Dermis blood vessel endothelial cell (primary cell): ENCODE data around the gene PCYT1B. TPM values are rescaled to one million over a fixed set of nuclear protein-coding genes. Genes with fewer than 3 reads are reported as not detected.
A peak's percentile ranks its signal among the peaks of the same experiment; 100 is the strongest.
"Not testable (repeated sequence)": the region's sequence is repeated elsewhere in the genome, so short reads cannot be mapped to it uniquely, and the experiment has no call there.

Source experiments
- DNase-seq: peaks from one replicate; pipeline ENCODE4 v3.0.0; 2010
- total RNA-seq: library from RNA; depleted of rRNA; stranded (reverse); fragments of >200 nt; gene quantifications from 2 replicates; pipeline ENCODE4 v1.2.3, GENCODE V29; 2014

PCYT1B gene
- under 0.01 and 0.19 TPM in 2 replicates for total RNA-seq

DNA sequence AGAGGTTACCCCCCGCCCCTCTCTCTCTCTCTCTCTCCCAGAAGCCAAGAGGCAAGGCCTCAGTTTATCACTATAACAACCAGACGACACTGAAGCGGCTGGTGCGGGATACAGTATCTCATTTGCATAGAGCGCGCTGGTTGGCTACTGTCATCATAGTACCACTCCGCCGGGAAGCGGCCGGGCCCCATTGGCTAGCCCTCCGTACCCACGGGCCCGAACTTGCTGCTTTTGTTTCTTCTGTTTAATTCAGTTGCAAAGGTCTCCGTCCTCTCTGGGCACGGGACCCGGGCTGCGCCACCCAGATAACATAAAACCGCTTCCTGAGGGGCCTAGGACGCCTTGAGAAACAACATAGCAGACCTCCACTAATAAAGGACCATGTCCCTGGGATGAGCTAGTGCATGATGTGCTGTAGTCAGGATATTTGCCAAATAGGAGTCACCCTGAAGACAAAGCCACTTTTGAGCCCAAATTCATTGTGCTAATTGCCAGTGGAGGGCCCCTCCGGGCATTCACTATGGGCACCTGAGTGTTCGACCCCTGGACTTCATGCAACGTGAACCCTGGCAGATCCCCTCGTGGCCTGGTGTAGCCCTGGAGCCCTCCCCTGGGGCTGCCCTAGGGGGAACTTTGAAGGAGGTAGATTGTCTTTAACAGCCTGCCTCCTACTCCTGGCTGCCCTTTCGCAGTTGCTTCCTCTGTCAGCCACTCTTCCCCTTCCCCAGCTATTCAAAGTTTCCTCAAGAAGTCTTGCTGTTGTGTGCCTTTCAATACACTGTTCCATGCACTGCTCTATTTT is at the start of gene PCYT1B:
TSS of gene PCYT1B (minus strand) at position 91 of the 802 bp plus-strand sequence. CDS start 242 bp downstream, outside the sequence.
- peak; percentile 55 for DNase-seq

DNA sequence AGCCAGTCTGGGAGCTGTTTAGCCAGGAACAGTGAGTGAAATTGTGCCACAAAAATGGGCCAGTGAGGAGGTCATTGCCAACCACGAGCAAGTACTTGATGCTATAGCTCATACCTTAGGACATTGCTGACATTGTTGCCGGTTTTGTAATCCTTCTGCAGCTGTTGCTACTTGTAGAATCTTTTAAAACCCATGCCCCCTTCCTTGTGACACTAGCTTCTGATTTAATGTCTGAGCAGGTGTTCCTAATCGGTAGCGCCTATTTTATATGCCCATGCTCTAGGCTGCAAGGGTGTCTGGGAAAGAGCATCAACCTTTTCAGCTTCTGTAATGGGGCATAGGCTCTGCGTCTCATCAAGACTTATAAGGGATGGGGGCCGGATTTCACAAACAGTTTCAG is 49.1 kb upstream of the PCYT1B start:
- DNase-seq = no peak

DNA sequence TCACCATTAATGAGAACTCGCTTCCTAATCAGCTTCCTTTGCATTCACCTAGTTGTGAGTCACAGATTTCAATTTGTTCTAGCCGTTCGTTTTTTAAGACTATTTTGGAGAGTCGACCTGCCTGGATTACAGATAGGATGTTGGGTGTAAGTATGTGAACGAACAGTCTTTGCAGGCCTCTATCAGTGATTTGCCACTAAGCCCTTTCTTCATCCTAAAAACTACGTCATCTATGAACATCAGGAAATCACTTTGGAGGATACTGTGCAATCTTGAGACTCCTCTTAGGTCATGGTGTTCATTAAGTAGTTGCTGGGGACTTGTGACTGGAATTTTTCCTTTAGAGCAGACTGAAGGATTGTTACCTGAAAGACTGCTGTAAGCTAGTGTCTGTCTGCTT is 47.7 kb upstream of the PCYT1B start:
- DNase-seq = peak; percentile 22

DNA sequence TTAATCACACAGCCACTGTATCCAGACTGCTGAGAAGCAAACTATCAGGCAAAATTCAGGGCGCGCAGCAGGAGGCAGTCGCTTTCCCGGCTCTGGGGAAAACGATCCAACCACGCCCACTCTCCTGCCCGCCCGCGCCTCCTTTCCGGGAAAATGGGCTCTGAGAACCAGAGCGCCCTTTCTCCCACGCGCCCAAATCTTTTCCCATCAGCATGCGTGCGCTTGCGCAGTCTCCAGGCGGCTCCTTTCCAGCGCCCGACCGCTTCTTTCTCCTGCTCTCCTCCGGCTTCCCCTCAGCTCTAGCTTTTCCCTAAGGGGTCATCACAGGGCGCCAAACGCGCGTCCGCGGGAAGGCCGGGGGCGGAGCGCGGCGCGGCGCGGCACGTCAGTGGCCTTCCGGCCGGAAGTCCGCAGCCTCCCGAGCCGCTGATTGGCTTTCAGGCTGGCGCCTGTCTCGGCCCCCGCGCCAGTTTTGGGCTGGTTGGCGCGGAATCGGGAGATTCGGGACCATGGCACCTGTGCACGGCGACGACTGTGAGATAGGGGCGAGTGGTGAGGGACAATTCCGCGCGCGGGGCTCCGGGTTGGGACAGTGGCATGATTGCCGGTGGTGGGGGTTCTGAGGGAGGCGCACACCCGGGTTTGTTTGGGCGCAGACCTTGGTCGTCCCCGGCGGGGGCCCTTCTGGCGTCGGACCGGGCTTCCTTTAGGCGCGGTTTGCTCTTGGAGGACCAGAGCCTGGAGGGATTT is 46.5 kb upstream of the PCYT1B start, which contains the start of gene POLA1:
TSS of gene POLA1 (plus strand) at position 466 of the 750 bp plus-strand sequence. CDS start at position 510, 44 bp downstream.
- peak; percentile 95 for DNase-seq

DNA sequence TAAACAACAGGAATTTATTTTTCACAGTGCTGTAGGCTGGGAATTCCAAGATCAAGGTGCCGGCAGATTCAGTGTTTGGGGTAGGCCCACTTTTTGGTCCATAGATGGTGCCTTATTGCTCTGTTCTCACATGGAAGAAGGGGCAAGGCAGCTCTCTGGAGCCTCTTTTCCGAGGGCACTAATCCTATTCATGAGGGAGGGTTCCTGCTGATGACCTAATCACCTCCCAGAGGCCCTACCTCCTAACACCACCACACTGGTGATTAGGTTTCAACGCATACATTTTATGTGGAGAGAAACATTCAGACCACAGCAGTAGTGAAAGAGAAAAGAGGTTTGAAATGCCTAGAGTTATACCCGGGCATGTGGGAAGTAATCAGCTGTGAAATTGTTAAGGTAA is 45.2 kb upstream of the PCYT1B start:
- no peak for DNase-seq

DNA sequence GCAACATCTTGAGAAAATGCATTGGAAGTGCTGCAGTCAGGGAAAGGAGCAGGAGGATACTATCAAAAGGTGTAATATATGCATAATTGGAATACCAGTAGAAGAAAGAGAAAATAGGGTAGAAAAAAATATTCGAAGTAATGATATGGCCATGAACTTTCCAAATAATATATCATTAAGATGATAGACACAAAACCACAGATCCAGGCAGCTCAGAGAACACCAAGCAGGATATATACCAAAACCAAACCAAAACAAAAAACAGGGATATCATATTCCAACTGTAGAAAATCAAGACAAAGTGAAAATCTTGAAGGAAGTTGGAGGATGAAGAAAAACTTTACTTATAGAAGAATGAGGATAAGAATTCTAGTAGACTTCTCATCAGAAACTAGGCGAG is 36.9 kb upstream of the PCYT1B start:
- DNase-seq = no peak

DNA sequence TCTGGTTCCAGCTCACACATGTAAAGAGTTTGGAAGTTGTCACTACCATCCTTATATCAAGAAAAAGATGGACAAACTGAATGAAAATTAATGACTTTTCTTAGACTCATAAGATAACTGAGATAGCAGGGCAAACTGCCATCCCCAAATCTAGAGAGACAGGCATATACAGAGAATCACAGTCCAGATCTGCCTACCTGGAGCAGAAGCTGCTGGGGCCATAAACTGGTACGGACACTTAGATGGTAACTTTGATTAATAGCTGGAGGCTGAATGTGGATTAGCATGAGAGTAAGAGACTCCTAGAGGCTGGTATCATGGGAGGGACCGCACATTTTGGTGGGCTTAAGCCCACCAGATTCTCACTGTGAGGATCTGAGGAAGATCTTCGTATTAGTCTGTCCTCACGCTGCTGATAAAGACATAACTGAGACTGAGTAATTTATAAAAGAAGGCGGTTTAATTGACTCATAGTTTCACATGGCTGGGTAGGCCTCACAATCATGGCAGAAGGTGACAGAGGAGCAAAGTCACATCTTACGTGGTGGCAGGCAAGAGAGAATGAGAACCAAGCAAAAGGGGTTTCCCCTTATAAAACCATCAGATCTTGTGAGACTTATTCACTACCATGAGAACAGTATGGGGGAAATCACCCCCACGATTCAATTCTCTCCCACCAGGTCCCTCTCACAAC is 35.7 kb upstream of the PCYT1B start:
- no peak for DNase-seq

DNA sequence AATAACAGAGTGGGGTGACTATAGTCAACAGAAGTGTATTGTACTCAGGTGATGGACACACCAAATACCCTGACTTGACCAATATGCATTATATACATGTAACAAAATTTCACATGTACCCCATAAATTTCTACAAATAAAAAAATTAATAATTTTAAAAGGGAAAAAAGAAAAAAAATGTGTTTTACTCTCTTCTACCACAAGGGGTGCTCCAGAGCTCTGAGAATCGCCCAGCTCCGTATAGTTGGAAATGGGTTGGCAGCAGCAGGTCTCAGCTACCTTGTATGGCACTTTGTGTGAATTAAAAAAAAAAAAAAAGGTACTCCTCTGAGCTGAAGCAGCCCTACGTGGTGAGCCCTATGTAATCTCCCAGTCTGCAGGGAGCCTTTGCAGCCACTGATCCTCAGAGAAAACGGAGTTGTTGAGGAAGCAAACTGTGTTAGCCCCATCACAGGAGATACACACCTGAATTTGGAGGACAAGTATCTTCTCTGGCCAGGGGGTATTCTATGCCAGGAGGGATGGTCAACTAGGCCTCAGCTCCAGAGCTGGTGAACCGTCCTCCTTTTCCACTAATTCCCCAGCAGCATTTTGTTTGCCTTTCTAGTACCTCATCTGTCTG is 29.4 kb upstream of the PCYT1B start:
- peak; percentile 23 for DNase-seq

DNA sequence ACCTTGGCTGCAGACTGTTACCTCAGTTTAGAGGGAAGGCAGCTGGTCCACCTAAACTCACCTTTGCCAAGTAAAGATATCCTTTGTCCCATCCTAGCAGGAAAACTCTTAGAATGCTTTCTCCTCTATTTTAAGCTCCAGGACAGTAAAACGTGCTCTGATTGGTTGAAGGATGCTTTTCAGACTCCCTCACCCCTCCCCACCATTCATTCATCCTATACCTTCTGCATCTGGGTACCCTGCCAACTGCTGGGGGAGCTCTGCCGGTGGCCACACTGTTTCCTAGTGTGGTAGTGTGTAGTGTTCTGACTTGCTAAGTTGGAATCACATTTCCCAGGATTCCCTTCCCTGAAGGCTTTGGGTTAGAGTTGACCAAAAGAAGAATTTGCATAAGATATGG is 26.3 kb upstream of the PCYT1B start:
- no peak for DNase-seq

DNA sequence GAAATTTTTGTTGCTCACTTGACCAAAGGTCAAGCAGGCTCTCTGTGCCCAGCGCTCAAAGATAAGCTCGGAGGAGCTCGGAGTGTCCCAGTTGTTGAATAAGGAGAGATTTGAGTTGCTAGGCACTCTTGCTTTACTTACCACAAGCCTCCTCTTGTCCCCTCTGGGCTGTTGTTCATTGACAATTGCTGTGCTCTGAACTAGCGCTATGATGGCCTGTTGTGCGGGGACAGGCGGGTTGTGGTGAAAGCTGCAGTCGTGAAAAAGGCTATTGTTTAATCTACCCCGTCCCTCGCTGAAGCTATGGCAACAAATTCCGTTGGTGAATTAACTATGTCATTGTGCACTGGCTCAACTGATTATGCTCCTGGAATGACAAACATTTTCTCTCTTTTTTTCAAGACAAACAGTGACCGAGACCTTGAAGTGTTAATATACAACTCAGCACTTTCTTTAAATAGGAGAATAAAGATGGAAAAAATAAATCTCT is 25.6 kb upstream of the PCYT1B start:
- no peak for DNase-seq

DNA sequence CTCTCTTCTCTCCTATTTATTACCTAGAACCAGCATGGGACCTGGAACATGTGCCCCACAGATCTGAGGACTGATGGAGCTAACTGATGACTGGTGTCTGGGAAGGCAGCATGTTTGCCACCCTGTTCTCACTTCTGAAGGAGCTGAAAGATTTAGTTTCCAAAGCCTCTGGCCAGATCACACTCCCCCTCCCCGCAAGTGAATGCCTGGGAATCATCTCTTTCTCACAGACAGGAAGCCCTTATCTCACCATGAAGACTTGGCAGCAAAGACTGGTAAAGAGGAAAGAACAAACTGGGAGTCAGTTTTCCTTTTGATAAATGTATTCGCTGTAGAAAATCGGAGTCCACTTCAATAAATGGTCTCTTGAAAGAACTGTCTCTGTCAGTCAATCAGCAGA is 21.0 kb upstream of the PCYT1B start:
- no peak for DNase-seq

DNA sequence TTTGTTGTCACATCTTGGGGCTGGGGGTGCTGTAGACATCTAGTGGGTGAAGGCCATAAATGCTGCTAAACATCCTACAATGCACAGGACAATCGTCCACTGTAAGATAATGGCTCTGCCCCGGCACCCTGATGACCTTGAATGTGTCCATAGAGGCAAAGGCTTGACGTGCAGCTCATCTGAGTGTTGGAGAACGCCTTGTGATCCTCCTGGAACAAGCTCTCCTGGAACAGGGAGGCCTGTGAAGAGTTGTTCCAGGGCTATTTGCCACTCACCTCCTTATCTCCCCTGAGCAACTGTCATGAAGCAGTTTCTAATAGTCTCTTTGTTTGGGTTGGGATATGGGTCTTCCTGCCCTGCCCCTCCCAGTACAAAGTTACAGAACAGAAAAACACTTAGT is 15.2 kb upstream of the PCYT1B start:
- no peak for DNase-seq

DNA sequence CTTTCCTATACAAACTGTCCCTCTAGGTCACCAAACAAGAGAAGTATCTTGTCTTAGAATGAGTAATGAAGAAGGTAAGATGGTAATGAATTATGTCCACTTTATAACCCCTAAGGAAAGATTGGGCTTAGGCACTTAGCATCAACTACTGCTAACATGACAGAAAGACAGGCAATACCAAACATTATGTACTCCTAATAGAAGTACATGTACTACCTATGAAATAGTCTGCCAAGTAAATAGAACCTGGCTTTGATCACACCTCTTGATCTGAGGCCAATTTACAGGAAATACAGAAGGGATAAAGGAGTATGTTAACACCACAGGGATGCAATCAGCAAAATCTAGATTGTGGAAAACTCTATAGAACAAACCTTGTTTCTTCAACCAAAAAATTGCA is 14.1 kb upstream of the PCYT1B start:
- no peak for DNase-seq

DNA sequence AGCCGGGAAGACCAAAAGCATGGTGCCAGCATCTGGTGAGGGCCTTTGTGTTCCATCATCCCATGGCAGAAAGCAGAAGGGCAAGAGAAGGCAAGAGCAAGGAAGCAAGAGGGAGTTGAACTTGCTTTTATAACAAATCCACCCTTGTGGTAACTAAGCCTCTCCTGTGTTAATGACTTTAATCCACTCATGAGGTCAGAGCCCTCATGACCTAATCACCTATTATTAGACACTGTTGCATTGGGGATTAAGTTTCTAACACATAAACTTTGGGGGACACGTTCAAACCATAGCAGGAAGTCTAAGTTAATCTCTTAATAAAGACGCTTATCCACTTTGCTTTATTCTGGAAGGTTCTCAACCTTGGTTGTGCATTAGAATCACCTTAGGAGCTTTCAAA is 12.5 kb upstream of the PCYT1B start:
- no peak for DNase-seq

DNA sequence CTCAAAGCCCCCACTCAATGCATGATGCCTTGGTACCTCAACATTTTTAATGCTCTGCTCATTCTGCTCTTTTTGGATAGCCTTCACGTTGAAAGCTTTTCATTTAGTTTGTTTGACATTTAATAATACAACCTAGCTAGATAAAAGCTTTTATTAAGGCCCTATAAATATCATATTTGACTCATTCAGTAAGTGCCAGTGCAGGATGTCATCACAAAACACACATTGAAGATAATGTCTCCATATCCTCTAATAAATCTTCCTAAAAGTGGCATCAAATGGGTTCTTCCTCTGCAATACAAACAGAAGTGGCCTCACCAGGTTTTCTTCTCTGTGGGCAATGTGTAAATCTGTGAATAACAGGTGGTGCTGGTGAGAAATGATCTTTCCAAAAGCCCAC is 12.0 kb upstream of the PCYT1B start:
- no peak for DNase-seq

DNA sequence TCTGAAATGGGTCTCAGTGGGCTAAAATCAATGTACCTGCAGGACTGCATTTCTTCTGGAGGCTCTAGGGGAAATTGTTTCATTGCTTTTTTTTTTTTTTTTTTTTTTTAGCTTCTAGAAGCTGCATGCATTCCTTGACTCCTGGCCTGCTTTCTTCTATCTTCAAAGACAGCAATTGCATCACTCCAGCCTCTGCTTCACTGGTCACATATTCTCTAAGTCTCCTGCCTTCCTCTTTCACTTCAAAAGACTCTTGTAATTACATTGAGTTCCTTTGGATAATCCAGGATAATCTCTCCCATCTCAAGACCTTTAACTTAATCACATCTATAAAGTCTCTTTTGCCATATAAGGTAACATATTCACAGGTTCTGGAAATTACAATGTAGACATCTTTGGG is 11.3 kb upstream of the PCYT1B start:
- no peak for DNase-seq

DNA sequence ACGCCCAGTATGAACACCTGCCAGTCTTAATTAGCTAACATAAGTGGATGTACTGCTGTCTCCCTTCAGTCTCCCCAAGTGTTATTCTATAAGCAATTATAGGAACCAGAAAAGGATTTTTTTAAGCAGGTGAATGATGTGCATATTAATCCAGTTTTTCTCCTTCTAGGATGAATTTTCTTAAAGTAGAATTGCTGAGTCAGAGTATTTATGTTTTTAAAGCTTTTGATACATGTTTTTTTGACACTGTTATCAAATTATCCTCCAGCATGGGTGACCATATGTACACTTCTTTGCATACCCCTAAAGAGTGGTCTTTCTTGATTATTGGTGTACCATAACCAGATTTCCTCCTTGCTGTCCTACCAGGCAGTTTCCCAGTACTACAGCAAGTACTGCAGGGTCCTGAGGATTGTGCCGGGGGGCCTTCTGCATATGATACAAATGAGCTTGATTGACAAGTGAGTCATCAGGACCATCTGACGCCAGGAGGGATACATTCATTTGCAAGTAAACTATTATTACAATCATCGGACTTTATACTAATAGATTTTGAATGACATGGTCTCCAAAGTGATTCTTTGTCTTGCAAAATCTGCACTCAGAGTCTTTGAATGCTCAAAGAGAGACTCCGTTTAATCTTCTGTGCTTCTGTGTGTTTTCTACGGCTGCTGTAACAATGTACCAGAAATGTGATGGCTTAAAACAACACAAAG is 10.7 kb upstream of the PCYT1B start:
- no peak for DNase-seq

DNA sequence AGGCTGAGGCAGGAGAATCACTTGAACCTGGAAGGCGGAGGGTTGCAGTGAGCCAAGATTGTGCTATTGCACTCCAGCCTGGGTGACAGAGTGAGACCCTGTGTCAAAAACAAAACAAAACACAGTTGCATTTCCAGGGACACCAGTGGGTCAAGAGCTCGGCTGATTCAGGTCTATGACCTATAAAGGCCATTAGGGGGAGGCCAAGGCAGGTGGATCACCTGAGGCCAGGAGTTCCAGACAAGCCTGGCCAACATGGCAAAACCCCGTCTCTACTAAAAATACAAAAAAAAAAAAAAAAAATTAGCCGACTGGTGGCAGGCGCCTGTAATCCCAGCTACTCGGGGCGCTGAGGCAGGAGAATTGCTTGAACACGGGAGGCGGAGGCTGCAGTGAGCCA is 8.5 kb upstream of the PCYT1B start:
- DNase-seq = not testable (repeated sequence)

DNA sequence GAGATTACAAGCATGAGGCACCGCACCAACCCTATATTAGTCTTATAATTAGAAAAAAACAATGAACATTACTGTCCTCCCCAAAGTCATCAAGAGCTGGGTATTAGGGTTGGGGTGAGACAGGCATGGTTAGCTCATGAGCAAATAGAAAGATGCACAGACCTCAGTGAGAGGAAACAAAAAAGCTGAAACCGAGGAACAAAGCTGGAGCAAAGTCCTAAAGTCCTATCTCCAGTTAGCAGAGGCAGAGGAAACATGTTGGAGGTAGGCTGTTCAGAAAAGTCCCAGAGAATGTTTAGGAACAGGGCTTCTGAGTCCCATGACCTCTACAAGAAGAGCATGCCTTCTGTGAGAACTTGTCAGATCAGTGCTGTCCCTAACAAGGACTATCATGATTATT is 4.6 kb upstream of the PCYT1B start:
- no peak for DNase-seq

DNA sequence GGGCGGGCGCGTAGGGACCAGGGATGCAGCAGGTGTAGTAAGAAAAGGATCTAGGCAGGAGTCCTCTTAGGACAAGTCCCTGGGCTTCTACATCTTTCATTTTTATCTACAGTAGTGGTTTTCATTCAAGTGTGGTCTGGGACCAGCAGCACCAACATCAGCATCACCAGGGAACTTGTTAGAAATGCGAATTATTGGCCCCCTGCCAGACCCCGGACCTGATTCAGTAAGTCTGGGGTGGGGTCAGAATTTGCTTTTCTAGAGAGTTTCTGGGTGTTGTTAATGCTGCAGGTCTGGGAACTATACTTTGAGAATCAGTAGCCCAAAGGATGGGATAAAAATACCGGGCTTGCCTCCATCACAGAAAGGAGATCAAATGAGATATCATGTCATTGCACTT is 1.3 kb upstream of the PCYT1B start:
- no peak for DNase-seq

DNA sequence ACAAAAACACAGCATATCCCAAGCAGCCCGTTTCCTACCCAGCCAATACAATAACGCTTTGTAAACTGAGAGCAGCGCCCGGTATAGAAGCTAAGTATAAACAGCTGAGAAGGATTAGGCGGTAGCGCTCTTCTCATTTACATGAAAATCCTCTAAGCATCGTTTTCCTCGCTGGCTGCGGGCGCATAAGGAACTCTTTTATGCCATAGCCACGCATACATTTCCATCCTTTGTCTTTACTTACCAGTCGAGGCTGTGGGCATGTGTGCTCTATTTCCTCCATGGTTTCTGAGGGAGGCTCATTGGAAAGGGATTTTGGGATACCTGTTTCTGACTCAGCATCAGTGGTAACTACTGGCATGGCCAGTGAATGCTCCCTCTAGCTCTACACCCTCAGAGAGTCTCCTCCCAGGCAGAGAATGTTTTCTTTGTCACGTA is 383 bp downstream of the PCYT1B start:
- DNase-seq = no peak

DNA sequence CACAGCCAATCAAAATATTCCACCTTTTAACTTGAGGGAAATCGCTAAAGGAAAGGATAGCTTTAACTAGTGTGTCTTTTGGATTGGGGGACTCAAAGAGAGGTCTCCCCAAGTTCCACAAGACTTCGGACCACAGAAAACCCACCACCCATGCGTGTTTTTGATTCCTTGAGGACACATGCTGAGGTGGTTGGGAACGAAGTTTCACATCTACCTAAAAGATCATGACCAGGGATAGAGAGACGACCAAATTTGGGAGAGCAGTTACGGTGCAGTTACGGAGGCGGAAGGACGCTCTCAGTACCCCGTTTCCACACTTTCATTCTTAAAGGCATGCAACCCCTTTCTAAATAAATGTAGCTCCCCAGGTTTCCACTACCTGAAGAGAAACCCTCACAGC is 1.1 kb downstream of the PCYT1B start:
- DNase-seq = no peak
